Limb (tissue), 2 donors: ENCODE measurements around the gene CMIP.

Source experiments
- DNase-seq, 2 donors: peaks; one replicate each; pipeline ENCODE4 v3.0.0-alpha.2; 2016; ENCODE audit errors: extremely low spot score in 2 of 2

CMIP gene

GRCh38 chr16:81492965-81493754 lies 48.6 kb downstream of the CMIP start:
- no peak for DNase-seq

GRCh38 chr16:81493755-81494433 lies 49.3 kb downstream of the CMIP start:
- no peak for DNase-seq

GRCh38 chr16:81494434-81494806 lies 49.8 kb downstream of the CMIP start:
- DNase-seq = no peak

GRCh38 chr16:81494888-81495287 lies 50.3 kb downstream of the CMIP start:
- no peak for DNase-seq

- no peak for DNase-seq
Observed at GRCh38 chr16:81495321-81496234, 51.0 kb downstream of the CMIP start.

- DNase-seq = no peak
Observed at GRCh38 chr16:81496321-81496720, 51.7 kb downstream of the CMIP start.

- DNase-seq = no peak
Observed at GRCh38 chr16:81496742-81497141, 52.1 kb downstream of the CMIP start.

GRCh38 chr16:81497690-81498089 lies 53.1 kb downstream of the CMIP start:
- no peak for DNase-seq

- no peak for DNase-seq
Observed at GRCh38 chr16:81498351-81498750, 53.7 kb downstream of the CMIP start.

GRCh38 chr16:81499576-81500380 lies 55.2 kb downstream of the CMIP start:
- DNase-seq = no peak

- DNase-seq = peak in 1 of 2 donors; percentile 58
Observed at GRCh38 chr16:81500833-81501521, 56.4 kb downstream of the CMIP start.

GRCh38 chr16:81502396-81503070 lies 57.9 kb downstream of the CMIP start:
- no peak for DNase-seq

- DNase-seq = no peak
Observed at GRCh38 chr16:81505011-81505661, 60.5 kb downstream of the CMIP start.

GRCh38 chr16:81509404-81509803 lies 64.8 kb downstream of the CMIP start:
- DNase-seq = no peak

GRCh38 chr16:81510016-81510415 lies 65.4 kb downstream of the CMIP start:
- DNase-seq = no peak

- DNase-seq = no peak
Observed at GRCh38 chr16:81511371-81511770, 66.8 kb downstream of the CMIP start.

- DNase-seq = peak in 1 of 2 donors; percentile 53
Observed at GRCh38 chr16:81513204-81514040, 68.8 kb downstream of the CMIP start.

- no peak for DNase-seq
Observed at GRCh38 chr16:81514041-81514559, 69.5 kb downstream of the CMIP start.
